Neural crest cell (in vitro differentiated cells): ENCODE results near the gene DNAJB8. TPM values are rescaled to one million over a fixed set of nuclear protein-coding genes. Genes with fewer than 3 reads are reported as not detected.

Source experiments
- DNase-seq: peaks from one replicate; pipeline ENCODE4 v3.0.0; 2021; ENCODE audit warnings: low read depth, mixed read lengths, low spot score
- H3K27ac Mint-ChIP-seq: one replicate; pipeline ENCODE4 v1.8.0; 2021; ENCODE audit warnings: mild to moderate bottlenecking, mixed read lengths; ENCODE audit not compliant: unreplicated experiment
- H3K27me3 Mint-ChIP-seq: 2 replicates; pipeline ENCODE4 v1.8.0; 2021; ENCODE audit warnings: low read depth, mild to moderate bottlenecking, mixed read lengths
- H3K36me3 Mint-ChIP-seq: 2 replicates; pipeline ENCODE4 v1.8.0; 2021; ENCODE audit warnings: low read depth, mild to moderate bottlenecking, mixed read lengths
- H3K4me1 Mint-ChIP-seq: 2 replicates; pipeline ENCODE4 v1.8.0; 2021; ENCODE audit warnings: mixed read lengths
- H3K4me3 Mint-ChIP-seq: one replicate; pipeline ENCODE4 v1.8.0; 2021; ENCODE audit warnings: mild to moderate bottlenecking, mixed read lengths
- H3K9me3 Mint-ChIP-seq: 2 replicates; pipeline ENCODE4 v1.8.0; 2021; ENCODE audit warnings: mixed read lengths
- CTCF ChIP-seq: fragments of 200-600 bp; sonication (generic); conservative IDR thresholded peaks from 2 replicates; pipeline ENCODE4 v1.5.0; 2021; ENCODE audit warnings: antibody characterized with exemption, mild to moderate bottlenecking
- total RNA-seq: library from RNA; stranded (reverse); gene quantifications from 2 replicates; pipeline ENCODE4 v1.2.1, GENCODE V29; 2021

DNAJB8 gene
- total RNA-seq, 1 donor from 2014 or later = not detected

- Mint-ChIP-seq H3K27me3 (peaks cover 67% of the 10 kb centered on the region), H3K36me3 (no peaks in the 10 kb centered on the region), H3K4me1 (no peaks in the 10 kb centered on the region), H3K4me3 (no peak overlapping the region), H3K9me3 (no peaks in the 10 kb centered on the region), H3K27ac (no peak overlapping the region)
- DNase-seq = no peak
- TF ChIP-seq CTCF = no peak
These were observed 38.5 kb upstream of the DNAJB8 start for GRCh38 chr3:128504963-128505730.

GRCh38 chr3:128504533-128504915 lies 37.8 kb upstream of the DNAJB8 start:
- Mint-ChIP-seq H3K4me3 (no peak overlapping the region), H3K36me3 (no peaks in the 10 kb centered on the region), H3K27me3 (peaks cover 70% of the 10 kb centered on the region), H3K9me3 (no peaks in the 10 kb centered on the region), H3K27ac (no peak overlapping the region), H3K4me1 (no peaks in the 10 kb centered on the region)
- no peak for TF ChIP-seq CTCF
- DNase-seq = no peak

GRCh38 chr3:128503751-128504532 lies 37.3 kb upstream of the DNAJB8 start:
- H3K4me3 Mint-ChIP-seq = no peak overlapping the region
- TF ChIP-seq CTCF = no peak
- H3K9me3 Mint-ChIP-seq = no peaks in the 10 kb centered on the region
- no peak for DNase-seq
- H3K27me3 Mint-ChIP-seq = peaks cover 71% of the 10 kb centered on the region
- no peaks in the 10 kb centered on the region for H3K4me1 Mint-ChIP-seq
- H3K27ac Mint-ChIP-seq = no peak overlapping the region
- no peaks in the 10 kb centered on the region for H3K36me3 Mint-ChIP-seq

- H3K4me3 Mint-ChIP-seq = no peak overlapping the region
- H3K36me3 Mint-ChIP-seq = no peaks in the 10 kb centered on the region
- peaks cover 74% of the 10 kb centered on the region for H3K27me3 Mint-ChIP-seq
- DNase-seq = no peak
- no peak overlapping the region for H3K27ac Mint-ChIP-seq
- TF ChIP-seq CTCF = peak; percentile 28
- no peaks in the 10 kb centered on the region for H3K9me3 Mint-ChIP-seq
- peaks cover 3% of the 10 kb centered on the region for H3K4me1 Mint-ChIP-seq
These were observed 36.5 kb upstream of the DNAJB8 start for GRCh38 chr3:128503164-128503651.

GRCh38 chr3:128502712-128503111 lies 36.0 kb upstream of the DNAJB8 start:
- Mint-ChIP-seq H3K36me3 (no peaks in the 10 kb centered on the region), H3K9me3 (no peaks in the 10 kb centered on the region), H3K27ac (no peak overlapping the region), H3K4me3 (no peak overlapping the region), H3K4me1 (peaks cover 3% of the 10 kb centered on the region), H3K27me3 (peaks cover 73% of the 10 kb centered on the region)
- TF ChIP-seq CTCF = no peak
- no peak for DNase-seq
